ENCODE measurements around the gene MMP24OS. TPM values are rescaled to one million over a fixed set of nuclear protein-coding genes. Genes with fewer than 3 reads are reported as not detected.

Gene MMP24OS
- total RNA-seq, 2 donors from 2014 or later, result 29.4 to 41.8 TPM

Other genes with a start within 250 kb of the MMP24OS start
- 10 to 100 TPM; 44.6 to 51.3 TPM for gene TRPC4AP, start 185.3 kb downstream of the MMP24OS start, total RNA-seq
- 10 to 100 TPM; 12.2 to 17.1 TPM for gene EDEM2, start 130.8 kb downstream of the MMP24OS start, total RNA-seq
- gene PROCR, start 106.0 kb downstream of the MMP24OS start, total RNA-seq, result 1 to 10 TPM; 2.3 to 3.1 TPM
- not detected for gene MMP24, start 51.4 kb downstream of the MMP24OS start, total RNA-seq
- 100 to 1,000 TPM in 1 of 2 donors, 10 to 100 TPM in 1; 63.9 to 115 TPM for gene EIF6, start 6.7 kb upstream of the MMP24OS start, total RNA-seq
- gene FAM83C, start 14.3 kb upstream of the MMP24OS start, total RNA-seq, result not detected
- gene UQCC1, start 133.9 kb upstream of the MMP24OS start, total RNA-seq, result 10 to 100 TPM; 58.7 to 69.7 TPM
- gene GDF5, start 160.1 kb upstream of the MMP24OS start, total RNA-seq, result under 1 TPM in 1 of 2 donors, not detected in 1; 0.11 TPM
- 10 to 100 TPM; 62.5 to 74.7 TPM for gene CEP250, start 177.5 kb upstream of the MMP24OS start, total RNA-seq